HG03565 (cell line): ENCODE data around the gene SCN7A.

Experiments used
- ATAC-seq: cut with Tn5 transposase; IDR thresholded peaks from one replicate; pipeline ENCODE4 v1.9.1; 2021; ENCODE audit warnings: mild to moderate bottlenecking, moderate library complexity; ENCODE audit not compliant: unreplicated experiment

SCN7A gene

GRCh38 chr2:166494140-166494624 is at the start of gene SCN7A:
SCN7A (minus strand) TSS chr2:166494249; CDS start chr2:166477696, 16,553 bp downstream.
- no peak for ATAC-seq

- peak; percentile 97 for ATAC-seq
Observed at GRCh38 chr2:166539340-166540162, 45.5 kb upstream of the SCN7A start.

- no peak for ATAC-seq
Observed at GRCh38 chr2:166536111-166536510, 42.1 kb upstream of the SCN7A start.

- no peak for ATAC-seq
Observed at GRCh38 chr2:166521155-166521554, 27.1 kb upstream of the SCN7A start.

GRCh38 chr2:166520604-166521003 is 26.6 kb upstream of the SCN7A start:
- no peak for ATAC-seq

- ATAC-seq, result no peak
Observed at GRCh38 chr2:166519391-166519962, 25.4 kb upstream of the SCN7A start.

- ATAC-seq, result no peak
Observed at GRCh38 chr2:166518634-166519390, 24.8 kb upstream of the SCN7A start.

GRCh38 chr2:166517533-166518061 is 23.5 kb upstream of the SCN7A start:
- ATAC-seq, result no peak

GRCh38 chr2:166516712-166517303 is 22.8 kb upstream of the SCN7A start:
- ATAC-seq, result no peak

- no peak for ATAC-seq
Observed at GRCh38 chr2:166513952-166514351, 19.9 kb upstream of the SCN7A start.

GRCh38 chr2:166499281-166499680 is 5.2 kb upstream of the SCN7A start:
- no peak for ATAC-seq

- ATAC-seq, result no peak
Observed at GRCh38 chr2:166491461-166491860, 2.6 kb downstream of the SCN7A start.

- no peak for ATAC-seq
Observed at GRCh38 chr2:166487171-166487570, 6.9 kb downstream of the SCN7A start.

GRCh38 chr2:166485558-166486178 is 8.4 kb downstream of the SCN7A start:
- no peak for ATAC-seq

GRCh38 chr2:166472332-166472731 is 21.7 kb downstream of the SCN7A start:
- no peak for ATAC-seq

GRCh38 chr2:166468124-166469024 is 25.7 kb downstream of the SCN7A start:
- no peak for ATAC-seq

- no peak for ATAC-seq
Observed at GRCh38 chr2:166464187-166464586, 29.9 kb downstream of the SCN7A start.

- ATAC-seq, result no peak
Observed at GRCh38 chr2:166463640-166464039, 30.4 kb downstream of the SCN7A start.

GRCh38 chr2:166458674-166459073 is 35.4 kb downstream of the SCN7A start:
- no peak for ATAC-seq
